B cell (primary cell): ENCODE results near the gene IAH1. TPM values are rescaled to one million over a fixed set of nuclear protein-coding genes. Genes with fewer than 3 reads are reported as not detected.

Experiments used
- ATAC-seq: fragments of 200-7000 bp; cut with Tn5 transposase; one replicate; pipeline ENCODE4 v1.10.0; 2021; ENCODE audit warnings: low read depth, mild to moderate bottlenecking, moderate number of reproducible peaks, moderate library complexity
- CTCF ChIA-PET: fragments of 350-600 bp; sonication (Branson Sonifier 250); formaldehyde crosslinking; loops from one replicate; lab custom pipeline; 2021; ENCODE audit warnings: antibody characterized with exemption, inconsistent platforms; lab: Charles Lee
- POLR2A ChIA-PET: fragments of 350-600 bp; sonication (Branson Sonifier 250); formaldehyde crosslinking; loops from one replicate; lab custom pipeline; 2021; ENCODE audit warnings: antibody characterized with exemption; lab: Charles Lee
- DNase-seq: peaks from one replicate; pipeline ENCODE4 v3.0.0; 2013
- H2AFZ ChIP-seq: 2 replicates; pipeline ENCODE4 v1.6.1; 2012; ENCODE audit warnings: mild to moderate bottlenecking, low read depth, low read length; ENCODE audit not compliant: insufficient read depth, poor library complexity, severe bottlenecking
- H3K27ac ChIP-seq, 2 donors: 1 replicate in 1 of 2; 2 replicates in 1 of 2; pipeline ENCODE4 v1.5.1; 2012 to 2013; ENCODE audit warnings: low read length in 2 of 2, mild to moderate bottlenecking in 2 of 2, moderate library complexity in 1 of 2
- H3K27me3 ChIP-seq, 4 experiments: fragments of 200-600 bp in 1 of 4; sonication (generic) in 1 of 4; replicated peaks in 1 of 4; 1 replicate in 2 of 4; 2 replicates in 2 of 4; pipeline versions ENCODE4 v1.6.1 to v1.7.0; 2013 to 2016; ENCODE audit warnings: low read length in 3 of 4, mild to moderate bottlenecking in 2 of 4, mixed read lengths in 1 of 4, moderate library complexity in 1 of 4; ENCODE audit not compliant: insufficient read depth in 4 of 4, control insufficient read depth in 3 of 4; ENCODE audit errors: control extremely low read depth in 1 of 4
- H3K36me3 ChIP-seq, 2 experiments: replicated peaks in 1 of 2; 1 replicate in 1 of 2; 2 replicates in 1 of 2; pipeline versions ENCODE4 v1.6.1 to v1.7.1; 2013; ENCODE audit warnings: low read length in 1 of 2; ENCODE audit not compliant: insufficient read depth in 2 of 2, control insufficient read depth in 1 of 2; ENCODE audit errors: control extremely low read depth in 1 of 2, extremely low read depth in 1 of 2
- H3K4me1 ChIP-seq, 2 donors: fragments of 200-600 bp in 1 of 2; sonication (generic) in 1 of 2; 1 replicate in 1 of 2; 2 replicates in 1 of 2; pipeline versions ENCODE4 v1.5.1 to v1.6.1; 2013 to 2017; ENCODE audit warnings: low read length in 2 of 2; ENCODE audit not compliant: control insufficient read depth in 2 of 2, insufficient read depth in 2 of 2
- H3K4me2 ChIP-seq: replicated peaks from 2 replicates; pipeline ENCODE3; 2012; ENCODE audit warnings: mild to moderate bottlenecking, low read depth, low read length; ENCODE audit not compliant: poor library complexity, severe bottlenecking
- H3K4me3 ChIP-seq, 5 experiments: fragments of 200-600 bp in 1 of 5; sonication (generic) in 1 of 5; 1 replicate in 3 of 5; 2 replicates in 2 of 5; pipeline versions ENCODE4 v1.5.1 to v1.7.0; 2011 to 2016; ENCODE audit warnings: low read length in 4 of 5, mild to moderate bottlenecking in 4 of 5, low read depth in 2 of 5, control low read depth in 1 of 5, moderate library complexity in 1 of 5; ENCODE audit not compliant: insufficient read depth in 1 of 5; ENCODE audit errors: control extremely low read depth in 1 of 5, extremely low read depth in 1 of 5
- H3K79me2 ChIP-seq: fragments of 200-600 bp; sonication (generic); one replicate; pipeline ENCODE4 v1.6.0; 2016; ENCODE audit warnings: low read length; ENCODE audit not compliant: control insufficient read depth, insufficient read depth
- H3K9ac ChIP-seq: fragments of 200-600 bp; sonication (generic); 2 replicates; pipeline ENCODE4 v1.6.1; 2017; ENCODE audit warnings: mild to moderate bottlenecking, low read length, moderate library complexity
- H3K9me3 ChIP-seq, 3 donors: one replicate each; pipeline versions ENCODE4 v1.6.1 to v1.7.1; 2013; ENCODE audit warnings: low read length in 2 of 3; ENCODE audit not compliant: control insufficient read depth in 2 of 3, insufficient read depth in 1 of 3; ENCODE audit errors: control extremely low read depth in 1 of 3
- H4K20me1 ChIP-seq: 2 replicates; pipeline ENCODE4 v1.6.0; 2012; ENCODE audit warnings: mild to moderate bottlenecking, low read length; ENCODE audit not compliant: insufficient read depth, control insufficient read depth, poor library complexity, severe bottlenecking
- H3K27ac Mint-ChIP-seq: one replicate; pipeline ENCODE4 v1.8.0; 2021; ENCODE audit warnings: mixed read lengths
- H3K27me3 Mint-ChIP-seq: one replicate; pipeline ENCODE4 v1.8.0; 2021; ENCODE audit warnings: mixed read lengths
- H3K4me1 Mint-ChIP-seq: one replicate; pipeline ENCODE4 v1.8.0; 2021; ENCODE audit warnings: mixed read lengths
- H3K4me3 Mint-ChIP-seq: one replicate; pipeline ENCODE4 v1.8.0; 2021; ENCODE audit warnings: mixed read lengths
- H3K9me3 Mint-ChIP-seq: one replicate; pipeline ENCODE4 v1.8.0; 2022; ENCODE audit warnings: mixed read lengths; ENCODE audit not compliant: insufficient read depth
- CTCF ChIP-seq: fragments of 200-600 bp; IDR thresholded peaks from one replicate; pipeline ENCODE4 v1.8.0; 2022; ENCODE audit warnings: antibody characterized with exemption, mild to moderate bottlenecking
- EZH2 ChIP-seq: IDR thresholded peaks from 2 replicates; pipeline ENCODE4 v1.6.1; 2012; ENCODE audit warnings: borderline replicate concordance, low read depth, mild to moderate bottlenecking, moderate library complexity, low read length; ENCODE audit not compliant: insufficient read depth, poor library complexity, severe bottlenecking
- WGBS: methylation state at CpG from one replicate; pipeline ENCODE4 v1.1.5; 2013; ENCODE audit warnings: missing lambda C conversion rate; ENCODE audit not compliant: insufficient coverage; 5-methylcytosine and 5-hydroxymethylcytosine counted together
- intact Hi-C: fragments of 100-400 bp; cut with micrococcal nuclease; formaldehyde crosslinking; loops from one replicate; pipeline ENCODE4 v1.10.0; 2022
- polyA plus RNA-seq: library from polyadenylated mRNA; depleted of rRNA; stranded (reverse); fragments of >200 nt; gene quantifications from 2 replicates; pipeline ENCODE4 v1.2.3, GENCODE V29; 2012
- total RNA-seq, 2 donors: library from RNA; stranded (reverse); fragments of 120-200 nt in 1 of 2; gene quantifications; 1 replicate in 1 of 2; 2 replicates in 1 of 2; pipeline versions ENCODE4 v1.2.3 to v1.2.4, GENCODE V29; 2013 to 2022

The IAH1 gene
- total and polyA plus RNA-seq, 2 donors (not counting 1 experiment from before 2014, with no cell fraction given): 33.3 to 54.8 TPM

GRCh38 chr2:9518780-9519179 lies 44.4 kb downstream of the IAH1 start:
- no peak overlapping the region for H3K4me3 ChIP-seq
- H2AFZ ChIP-seq: no peak overlapping the region
- H3K4me1 ChIP-seq: no peaks in the 10 kb centered on the region
- H4K20me1 ChIP-seq: peaks cover 5% of the 10 kb centered on the region
- peaks cover 15% of the 10 kb centered on the region for H3K79me2 ChIP-seq
- CTCF ChIA-PET: interaction anchor here (0.6 kb wide), 1 partner anchor 20 kb away, joined by 3 read pairs; no protein-coding TSS in a partner anchor
- WGBS: 95% methylated on average over 2 of the region's 7 CpGs
- H3K4me3 Mint-ChIP-seq: no peak overlapping the region
- no peak overlapping the region for H3K27ac ChIP-seq
- H3K9ac ChIP-seq: no peak overlapping the region
- DNase-seq: no peak
- TF ChIP-seq EZH2 (no peak), CTCF (no peak)
- no peak overlapping the region for H3K27ac Mint-ChIP-seq
- no peaks in the 10 kb centered on the region for H3K27me3 ChIP-seq
- intact Hi-C loops: no loop called here
- H3K27me3 Mint-ChIP-seq: no peaks in the 10 kb centered on the region
- POLR2A ChIA-PET: interaction anchor here (0.6 to 0.7 kb wide), 2 partner anchors 16 to 67 kb away, joined by 6 to 8 read pairs; no protein-coding TSS in a partner anchor
- no peaks in the 10 kb centered on the region for H3K9me3 Mint-ChIP-seq
- no peaks in the 10 kb centered on the region for H3K9me3 ChIP-seq
- no peak for ATAC-seq
- H3K36me3 ChIP-seq: peaks cover 1 to 65% of the 10 kb centered on the region in 2 experiments
- H3K4me2 ChIP-seq: no peak overlapping the region
- H3K4me1 Mint-ChIP-seq: no peaks in the 10 kb centered on the region

GRCh38 chr2:9519250-9519649 lies 44.9 kb downstream of the IAH1 start:
- ATAC-seq (no peak), DNase-seq (no peak)
- H3K36me3 ChIP-seq: peaks cover 1 to 67% of the 10 kb centered on the region in 2 experiments
- no peak overlapping the region for H3K27ac ChIP-seq
- H3K4me1 ChIP-seq: no peaks in the 10 kb centered on the region
- no peaks in the 10 kb centered on the region for H3K27me3 Mint-ChIP-seq
- POLR2A ChIA-PET: no interaction called here
- peak overlapping the region; percentile 5 for H3K27ac Mint-ChIP-seq
- no peaks in the 10 kb centered on the region for H3K9me3 ChIP-seq
- no peak for TF ChIP-seq CTCF
- no peak for TF ChIP-seq EZH2
- H3K4me2 ChIP-seq: no peak overlapping the region
- CTCF ChIA-PET: no interaction called here
- no peaks in the 10 kb centered on the region for H3K4me1 Mint-ChIP-seq
- 100% methylated on average over 2 of the region's 2 CpGs for WGBS
- H4K20me1 ChIP-seq: peaks cover 5% of the 10 kb centered on the region
- H3K4me3 ChIP-seq: no peak overlapping the region
- H3K9me3 Mint-ChIP-seq: no peaks in the 10 kb centered on the region
- H3K79me2 ChIP-seq: peaks cover 15% of the 10 kb centered on the region
- H3K4me3 Mint-ChIP-seq: no peak overlapping the region
- intact Hi-C loops: no loop called here
- no peak overlapping the region for H2AFZ ChIP-seq
- no peaks in the 10 kb centered on the region for H3K27me3 ChIP-seq
- H3K9ac ChIP-seq: no peak overlapping the region
